ENCODE data around the gene TK2.

DNA sequence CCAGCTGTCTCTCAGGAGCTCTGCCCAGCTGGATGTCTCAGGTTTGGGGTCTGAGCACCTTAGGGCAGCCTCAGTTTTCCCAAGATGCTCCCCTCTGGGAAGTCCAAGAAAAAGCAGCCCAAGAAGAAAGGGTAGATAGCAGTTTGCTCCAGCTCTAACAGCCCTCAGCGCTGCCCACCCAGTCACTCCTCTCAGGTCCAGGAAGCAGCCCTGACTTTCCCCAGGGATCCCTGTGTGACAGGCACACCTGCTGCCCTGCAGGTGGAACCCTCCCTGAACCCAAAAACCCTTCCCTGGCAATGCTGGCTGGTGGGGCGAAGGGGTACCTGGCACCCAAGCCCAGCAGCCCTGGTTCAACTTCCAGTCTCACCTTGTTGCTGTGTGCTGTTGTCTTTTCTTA lies 74.7 kb downstream of the TK2 start:
- no peak for TF ChIP-seq POLR2AphosphoS5 (IDR thresholded peaks at IDR 0.05)
- TF ChIP-seq, protein P1, sequence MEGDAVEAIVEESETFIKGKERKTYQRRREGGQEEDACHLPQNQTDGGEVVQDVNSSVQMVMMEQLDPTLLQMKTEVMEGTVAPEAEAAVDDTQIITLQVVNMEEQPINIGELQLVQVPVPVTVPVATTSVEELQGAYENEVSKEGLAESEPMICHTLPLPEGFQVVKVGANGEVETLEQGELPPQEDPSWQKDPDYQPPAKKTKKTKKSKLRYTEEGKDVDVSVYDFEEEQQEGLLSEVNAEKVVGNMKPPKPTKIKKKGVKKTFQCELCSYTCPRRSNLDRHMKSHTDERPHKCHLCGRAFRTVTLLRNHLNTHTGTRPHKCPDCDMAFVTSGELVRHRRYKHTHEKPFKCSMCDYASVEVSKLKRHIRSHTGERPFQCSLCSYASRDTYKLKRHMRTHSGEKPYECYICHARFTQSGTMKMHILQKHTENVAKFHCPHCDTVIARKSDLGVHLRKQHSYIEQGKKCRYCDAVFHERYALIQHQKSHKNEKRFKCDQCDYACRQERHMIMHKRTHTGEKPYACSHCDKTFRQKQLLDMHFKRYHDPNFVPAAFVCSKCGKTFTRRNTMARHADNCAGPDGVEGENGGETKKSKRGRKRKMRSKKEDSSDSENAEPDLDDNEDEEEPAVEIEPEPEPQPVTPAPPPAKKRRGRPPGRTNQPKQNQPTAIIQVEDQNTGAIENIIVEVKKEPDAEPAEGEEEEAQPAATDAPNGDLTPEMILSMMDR (IDR thresholded peaks at IDR 0.05 in 8 of 11, conservative IDR thresholded peaks at IDR 0.05 in 3 of 11) = no peak
